Smooth muscle cell (in vitro differentiated cells): ENCODE data around the gene IFI6. TPM values are rescaled to one million over a fixed set of nuclear protein-coding genes. Genes with fewer than 3 reads are reported as not detected.
"Not testable (repeated sequence)": the region's sequence is repeated elsewhere in the genome, so short reads cannot be mapped to it uniquely, and the experiment has no call there.

Source experiments
- DNase-seq: peaks from one replicate; lab custom pipeline; 2025; ENCODE audit not compliant: unreplicated experiment; lab: John Stamatoyannopoulos, UW
- H2AFZ ChIP-seq: fragments of 200-600 bp; sonication (generic); 2 replicates; pipeline ENCODE4 v1.6.0; 2016; ENCODE audit warnings: antibody characterized with exemption, low read depth, mild to moderate bottlenecking
- H3F3A ChIP-seq: fragments of 200-600 bp; sonication (generic); 2 replicates; pipeline ENCODE4 v1.6.0; 2017; ENCODE audit warnings: antibody characterized with exemption, low read depth
- H3K27ac ChIP-seq: fragments of 200-600 bp; sonication (generic); 2 replicates; pipeline ENCODE4 v1.5.1; 2016; ENCODE audit warnings: low read depth, mild to moderate bottlenecking
- H3K27me3 ChIP-seq: fragments of 200-600 bp; sonication (generic); 2 replicates; pipeline ENCODE4 v1.6.1; 2016; ENCODE audit warnings: low read depth, mild to moderate bottlenecking
- H3K36me3 ChIP-seq: fragments of 200-600 bp; sonication (generic); 2 replicates; pipeline ENCODE4 v1.5.1; 2016; ENCODE audit warnings: low read depth
- H3K4me1 ChIP-seq: fragments of 200-600 bp; sonication (generic); 2 replicates; pipeline ENCODE4 v1.5.1; 2016; ENCODE audit warnings: low read depth
- H3K4me2 ChIP-seq: fragments of 200-600 bp; sonication (generic); 2 replicates; pipeline ENCODE4 v1.6.0; 2016; ENCODE audit warnings: mild to moderate bottlenecking
- H3K4me3 ChIP-seq: fragments of 200-600 bp; sonication (generic); 2 replicates; pipeline ENCODE4 v1.5.1; 2016; ENCODE audit warnings: mild to moderate bottlenecking
- H3K79me2 ChIP-seq: fragments of 200-600 bp; sonication (generic); 2 replicates; pipeline ENCODE4 v1.6.0; 2016; ENCODE audit warnings: low read depth, mild to moderate bottlenecking
- H3K9ac ChIP-seq: fragments of 200-600 bp; sonication (generic); 2 replicates; pipeline ENCODE4 v1.6.0; 2016; ENCODE audit warnings: low read depth
- H3K9me3 ChIP-seq: fragments of 200-600 bp; sonication (generic); replicated peaks from 2 replicates; pipeline ENCODE4 v1.5.1; 2016; ENCODE audit warnings: low read depth
- H4K20me1 ChIP-seq: fragments of 200-600 bp; sonication (generic); 2 replicates; pipeline ENCODE4 v1.6.0; 2016; ENCODE audit warnings: low read depth
- CTCF ChIP-seq: fragments of 200-600 bp; sonication (generic); IDR thresholded peaks from 2 replicates; pipeline ENCODE4 v1.5.1; 2017; ENCODE audit warnings: borderline replicate concordance, mild to moderate bottlenecking, antibody characterized with exemption; ENCODE audit not compliant: insufficient read depth, poor library complexity, severe bottlenecking
- WGBS: methylation state at CpG from one replicate; pipeline ENCODE4 v1.1.7; 2016; ENCODE audit warnings: low lambda C conversion rate; 5-methylcytosine and 5-hydroxymethylcytosine counted together
- polyA plus RNA-seq: library from polyadenylated mRNA; unstranded; fragments of >200 nt; fragmentation: Nextera tagmentation; extraction: Ambion mirVana; gene quantifications from 2 replicates; pipeline ENCODE4 v1.2.1, GENCODE V29; 2016
- total RNA-seq: library from RNA; depleted of rRNA; stranded (reverse); fragments of >200 nt; gene quantifications from 2 replicates; pipeline ENCODE4 v1.2.3, GENCODE V29; 2014

The IFI6 gene
- total and polyA plus RNA-seq, 2 experiments from 2014 or later, result 26.7 to 43.7 TPM

- H3K9me3 ChIP-seq, H3F3A ChIP-seq, H3K36me3 ChIP-seq, H3K9ac ChIP-seq, H2AFZ ChIP-seq, H3K4me1 ChIP-seq, H3K4me2 ChIP-seq, H3K4me3 ChIP-seq, H3K27ac ChIP-seq, DNase-seq, H3K79me2 ChIP-seq, H3K27me3 ChIP-seq, H4K20me1 ChIP-seq: not testable (repeated sequence)
- WGBS, result 100% methylated on average over 2 of the region's 2 CpGs
Observed at GRCh38 chr1:27680225-27680791, 8.3 kb upstream of the IFI6 start.

GRCh38 chr1:27678747-27679146 is 6.8 kb upstream of the IFI6 start:
- H3K4me3 ChIP-seq, result no peak overlapping the region
- no peaks in the 10 kb centered on the region for H3K27me3 ChIP-seq
- TF ChIP-seq CTCF, result no peak
- H3K4me2 ChIP-seq, result no peak overlapping the region
- H4K20me1 ChIP-seq, result no peaks in the 10 kb centered on the region
- no peaks in the 10 kb centered on the region for H3K36me3 ChIP-seq
- no peaks in the 10 kb centered on the region for H3K4me1 ChIP-seq
- no peak for DNase-seq
- H3K9ac ChIP-seq, result no peak overlapping the region
- H3K27ac ChIP-seq, result no peak overlapping the region
- H3F3A ChIP-seq, result no peaks in the 10 kb centered on the region
- H3K79me2 ChIP-seq, result no peaks in the 10 kb centered on the region
- H3K9me3 ChIP-seq, result no peaks in the 10 kb centered on the region
- no peak overlapping the region for H2AFZ ChIP-seq

- Histone ChIP-seq H3K4me2 (no peak overlapping the region), H4K20me1 (no peaks in the 10 kb centered on the region), H3K4me1 (no peaks in the 10 kb centered on the region), H3K79me2 (no peaks in the 10 kb centered on the region), H3F3A (peaks cover 4% of the 10 kb centered on the region), H3K9me3 (no peaks in the 10 kb centered on the region), H3K36me3 (no peaks in the 10 kb centered on the region), H3K9ac (no peak overlapping the region), H3K27ac (no peak overlapping the region), H2AFZ (no peak overlapping the region), H3K27me3 (no peaks in the 10 kb centered on the region), H3K4me3 (no peak overlapping the region)
- 96% methylated on average over 1 of the region's 1 CpG for WGBS
- no peak for TF ChIP-seq CTCF
- DNase-seq, result no peak
Observed at GRCh38 chr1:27676410-27676809, 4.4 kb upstream of the IFI6 start.

GRCh38 chr1:27672750-27673112 is 739 bp upstream of the IFI6 start:
- peak overlapping the region; percentile 66 for H3K27ac ChIP-seq
- no peak for DNase-seq
- peak overlapping the region; percentile 85 for H3K4me2 ChIP-seq
- TF ChIP-seq CTCF, result no peak
- H2AFZ ChIP-seq, result peak overlapping the region; percentile 80
- no peak overlapping the region for H3K9ac ChIP-seq
- peaks cover 4% of the 10 kb centered on the region for H3F3A ChIP-seq
- peak overlapping the region; percentile 39 for H3K4me3 ChIP-seq
- no peaks in the 10 kb centered on the region for H3K36me3 ChIP-seq
- no peaks in the 10 kb centered on the region for H3K9me3 ChIP-seq
- no peaks in the 10 kb centered on the region for H3K27me3 ChIP-seq
- H4K20me1 ChIP-seq, result no peaks in the 10 kb centered on the region
- H3K79me2 ChIP-seq, result no peaks in the 10 kb centered on the region
- H3K4me1 ChIP-seq, result no peaks in the 10 kb centered on the region
